CD4-positive, alpha-beta T cell (primary cell): ENCODE results near the gene GJE1. TPM values are rescaled to one million over a fixed set of nuclear protein-coding genes. Genes with fewer than 3 reads are reported as not detected.

ENCODE experiments used
- ATAC-seq: fragments of 200-7000 bp; cut with Tn5 transposase; one replicate; pipeline ENCODE4 v1.10.0; 2022; ENCODE audit warnings: mild to moderate bottlenecking; ENCODE audit not compliant: poor library complexity
- CTCF ChIA-PET: fragments of 350-600 bp; sonication (Branson Sonifier 250); formaldehyde crosslinking; loops from one replicate; lab custom pipeline; 2021; ENCODE audit warnings: antibody characterized with exemption, inconsistent platforms; lab: Charles Lee
- POLR2A ChIA-PET: fragments of 350-600 bp; sonication (Branson Sonifier 250); formaldehyde crosslinking; loops from one replicate; lab custom pipeline; 2021; ENCODE audit warnings: antibody characterized with exemption, inconsistent platforms; lab: Charles Lee
- DNase-seq, 14 experiments: peaks; one replicate each; pipeline ENCODE4 v3.0.0-alpha.2; 2013 to 2020; ENCODE audit warnings: mixed read lengths in 2 of 14
- H3K27ac ChIP-seq, 2 donors: one replicate each; pipeline versions ENCODE4 v1.5.1 to v1.7.0; 2013; ENCODE audit warnings: low read length in 2 of 2, low read depth in 1 of 2, mild to moderate bottlenecking in 1 of 2
- H3K27me3 ChIP-seq, 2 experiments: 1 replicate in 1 of 2; 2 replicates in 1 of 2; pipeline versions ENCODE4 v1.6.1 to v1.7.0; 2013; ENCODE audit warnings: low read length in 2 of 2, control low read depth in 1 of 2, mild to moderate bottlenecking in 1 of 2, moderate library complexity in 1 of 2; ENCODE audit not compliant: insufficient read depth in 2 of 2, control insufficient read depth in 1 of 2
- H3K36me3 ChIP-seq: one replicate; pipeline ENCODE4 v1.6.1; 2013; ENCODE audit warnings: low read length, control low read depth; ENCODE audit not compliant: insufficient read depth
- H3K4me1 ChIP-seq: one replicate; pipeline ENCODE4 v1.6.1; 2013; ENCODE audit warnings: low read length, control low read depth; ENCODE audit not compliant: insufficient read depth
- H3K4me3 ChIP-seq: one replicate; pipeline ENCODE4 v1.5.1; 2013; ENCODE audit warnings: mild to moderate bottlenecking, low read length, moderate library complexity
- H3K9me3 ChIP-seq, 2 experiments: 1 replicate in 1 of 2; 2 replicates in 1 of 2; pipeline versions ENCODE4 v1.6.1 to v1.7.0; 2013; ENCODE audit warnings: low read length in 2 of 2, mild to moderate bottlenecking in 2 of 2, control low read depth in 1 of 2, moderate library complexity in 1 of 2; ENCODE audit not compliant: control insufficient read depth in 1 of 2, insufficient read depth in 1 of 2
- H3K27ac Mint-ChIP-seq: one replicate; pipeline ENCODE4 v1.8.0; 2020; ENCODE audit warnings: mixed read lengths
- H3K27me3 Mint-ChIP-seq: one replicate; pipeline ENCODE4 v1.8.0; 2021; ENCODE audit warnings: mixed read lengths
- H3K36me3 Mint-ChIP-seq: one replicate; pipeline ENCODE4 v1.8.0; 2021; ENCODE audit warnings: low read depth, mixed read lengths
- H3K4me1 Mint-ChIP-seq: one replicate; pipeline ENCODE4 v1.8.0; 2021; ENCODE audit warnings: low read depth, mixed read lengths
- H3K4me3 Mint-ChIP-seq: one replicate; pipeline ENCODE4 v1.8.0; 2020; ENCODE audit warnings: mild to moderate bottlenecking, mixed read lengths
- H3K9me3 Mint-ChIP-seq: one replicate; pipeline ENCODE4 v1.8.0; 2020; ENCODE audit warnings: mixed read lengths
- intact Hi-C, 2 experiments: fragments of 100-400 bp; cut with DNase I in 1 of 2; cut with micrococcal nuclease in 1 of 2; formaldehyde crosslinking; loops; one replicate each; pipeline versions ENCODE4 v1.15.1 to v1.9.0; 2023 to 2025; cut with DNase I, micrococcal nuclease
- total RNA-seq, 174 experiments: library from RNA in 2 of 174; stranded (reverse) in 2 of 174; gene quantifications; one replicate each; pipeline ENCODE4 v1.2.3 and lab custom pipeline; 2021 to 2026
- TF ChIP-seq, protein P1 (sequence below): fragments of 200-600 bp; IDR thresholded peaks from one replicate; pipeline ENCODE4 v1.8.0; 2022; ENCODE audit warnings: antibody characterized with exemption, mild to moderate bottlenecking

Gene GJE1
- total RNA-seq, 2 experiments from 2014 or later, result not detected

DNA sequence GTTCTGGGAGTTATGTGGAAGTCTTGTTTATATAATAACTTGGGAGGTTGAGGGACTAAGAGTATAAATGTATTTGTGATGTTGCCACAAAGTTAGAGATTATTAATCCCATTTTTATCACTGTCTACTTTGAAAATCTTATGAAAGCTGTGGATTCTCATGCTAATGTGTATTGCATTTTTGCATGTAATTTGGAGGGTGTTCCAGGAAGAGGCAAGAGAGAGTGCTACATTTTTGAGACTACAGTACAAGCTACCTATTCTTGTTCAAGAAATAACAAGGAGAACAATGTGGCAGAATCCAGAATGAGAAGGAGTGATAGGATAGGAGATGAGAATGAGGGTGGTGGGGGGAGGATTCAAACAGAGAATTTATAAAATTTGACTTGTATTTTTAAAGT is 49.3 kb downstream of the GJE1 start:
- no peak overlapping the region for H3K27ac Mint-ChIP-seq
- CTCF ChIA-PET, result interaction anchor here (1.2 to 1.4 kb wide), 2 partner anchors 25 to 26 kb away, joined by 3 read pairs; no protein-coding TSS in a partner anchor

DNA sequence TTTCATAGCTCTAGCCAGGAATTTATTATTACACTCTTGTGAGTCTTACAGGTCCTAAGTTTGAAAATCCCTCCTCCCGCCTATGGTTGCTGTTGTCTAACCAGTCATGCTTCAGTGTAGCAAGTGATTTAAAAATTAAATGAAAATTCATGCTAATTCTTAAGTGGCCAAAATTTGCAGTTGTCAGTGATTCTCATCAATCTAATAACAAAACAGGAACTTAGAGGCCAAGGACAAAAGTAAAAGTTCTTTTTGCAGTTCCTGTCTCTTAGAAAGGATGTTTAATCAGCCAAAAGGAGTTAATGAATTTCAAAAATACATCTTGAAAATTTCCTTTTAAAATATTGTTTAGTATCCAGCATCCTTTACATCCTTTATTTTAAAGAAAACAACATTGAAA is 50.6 kb downstream of the GJE1 start:
- no peak overlapping the region for H3K4me3 ChIP-seq
- DNase-seq, result no peak
- peaks cover 10% of the 10 kb centered on the region for H3K36me3 ChIP-seq
- peaks cover 19% of the 10 kb centered on the region for H3K4me1 Mint-ChIP-seq
- peaks cover 58% of the 10 kb centered on the region for H3K36me3 Mint-ChIP-seq
- no peaks in the 10 kb centered on the region for H3K9me3 Mint-ChIP-seq
- H3K4me1 ChIP-seq, result no peaks in the 10 kb centered on the region
- ChIA-PET POLR2A (interaction anchor here (1.0 kb wide), 1 partner anchor 37 kb away, joined by 5 read pairs; the partner anchor contains the start of genes NMBR and VTA1), CTCF (interaction anchor here (1.2 kb wide), 1 partner anchor 24 kb away, joined by 3 read pairs; no protein-coding TSS in a partner anchor)
- intact Hi-C loops, result no loop called here
- H3K4me3 Mint-ChIP-seq, result no peak overlapping the region
- H3K27me3 ChIP-seq, result no peaks in the 10 kb centered on the region
- ATAC-seq, result no peak
- TF ChIP-seq, protein P1, sequence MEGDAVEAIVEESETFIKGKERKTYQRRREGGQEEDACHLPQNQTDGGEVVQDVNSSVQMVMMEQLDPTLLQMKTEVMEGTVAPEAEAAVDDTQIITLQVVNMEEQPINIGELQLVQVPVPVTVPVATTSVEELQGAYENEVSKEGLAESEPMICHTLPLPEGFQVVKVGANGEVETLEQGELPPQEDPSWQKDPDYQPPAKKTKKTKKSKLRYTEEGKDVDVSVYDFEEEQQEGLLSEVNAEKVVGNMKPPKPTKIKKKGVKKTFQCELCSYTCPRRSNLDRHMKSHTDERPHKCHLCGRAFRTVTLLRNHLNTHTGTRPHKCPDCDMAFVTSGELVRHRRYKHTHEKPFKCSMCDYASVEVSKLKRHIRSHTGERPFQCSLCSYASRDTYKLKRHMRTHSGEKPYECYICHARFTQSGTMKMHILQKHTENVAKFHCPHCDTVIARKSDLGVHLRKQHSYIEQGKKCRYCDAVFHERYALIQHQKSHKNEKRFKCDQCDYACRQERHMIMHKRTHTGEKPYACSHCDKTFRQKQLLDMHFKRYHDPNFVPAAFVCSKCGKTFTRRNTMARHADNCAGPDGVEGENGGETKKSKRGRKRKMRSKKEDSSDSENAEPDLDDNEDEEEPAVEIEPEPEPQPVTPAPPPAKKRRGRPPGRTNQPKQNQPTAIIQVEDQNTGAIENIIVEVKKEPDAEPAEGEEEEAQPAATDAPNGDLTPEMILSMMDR, result no peak
- H3K27ac Mint-ChIP-seq, result no peak overlapping the region
- no peaks in the 10 kb centered on the region for H3K27me3 Mint-ChIP-seq
- no peak overlapping the region for H3K27ac ChIP-seq
- H3K9me3 ChIP-seq, result no peaks in the 10 kb centered on the region

More for the DNA sequence above, 49.3 kb downstream of the GJE1 start:
- TF ChIP-seq, protein P1, result no peak
- peaks cover 14% of the 10 kb centered on the region for H3K4me1 Mint-ChIP-seq
- ATAC-seq (no peak), DNase-seq (no peak)
- POLR2A ChIA-PET, result no interaction called here
- H3K4me3 ChIP-seq, result no peak overlapping the region
- no peak overlapping the region for H3K27ac ChIP-seq
- H3K36me3 Mint-ChIP-seq, result peaks cover 64% of the 10 kb centered on the region
- no peaks in the 10 kb centered on the region for H3K4me1 ChIP-seq
- H3K9me3 ChIP-seq, result peaks cover 0 to 13% of the 10 kb centered on the region in 2 experiments
- peaks cover 22% of the 10 kb centered on the region for H3K36me3 ChIP-seq
- intact Hi-C loops, result no loop called here
- no peaks in the 10 kb centered on the region for H3K27me3 Mint-ChIP-seq
- H3K27me3 ChIP-seq, result no peaks in the 10 kb centered on the region
- H3K9me3 Mint-ChIP-seq, result peaks cover 4% of the 10 kb centered on the region
- H3K4me3 Mint-ChIP-seq, result no peak overlapping the region

DNA sequence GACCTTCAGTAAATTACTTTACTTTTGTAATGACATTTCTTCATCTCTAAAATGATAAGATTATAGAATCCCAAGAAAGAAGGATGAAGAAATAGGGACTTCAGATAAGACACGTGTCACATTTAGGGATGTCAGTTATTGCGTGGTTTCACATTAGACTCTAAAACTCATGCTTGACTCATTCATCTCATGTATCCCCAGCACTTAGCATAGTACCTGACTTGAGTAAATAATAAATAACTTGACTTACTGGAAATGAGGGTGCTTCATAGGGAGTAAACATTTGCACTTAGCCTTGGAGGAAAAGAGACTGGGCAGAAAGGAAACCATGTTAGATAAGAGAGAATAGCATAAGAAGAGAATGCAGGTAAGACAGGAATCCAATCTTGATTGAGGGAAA is 51.6 kb downstream of the GJE1 start:
- Histone ChIP-seq H3K36me3 (peaks cover 10% of the 10 kb centered on the region), H3K4me3 (no peak overlapping the region), H3K4me1 (no peaks in the 10 kb centered on the region), H3K27ac (no peak overlapping the region), H3K9me3 (no peaks in the 10 kb centered on the region), H3K27me3 (no peaks in the 10 kb centered on the region)
- Mint-ChIP-seq H3K4me1 (peaks cover 21% of the 10 kb centered on the region), H3K36me3 (peaks cover 52% of the 10 kb centered on the region), H3K27me3 (no peaks in the 10 kb centered on the region), H3K4me3 (no peak overlapping the region), H3K27ac (no peak overlapping the region), H3K9me3 (no peaks in the 10 kb centered on the region)
- ATAC-seq (no peak), DNase-seq (no peak)
- POLR2A ChIA-PET, result no interaction called here
- intact Hi-C loops, result no loop called here
- CTCF ChIA-PET, result no interaction called here
- TF ChIP-seq, protein P1, result no peak

Other genes starting within 250 kb of the GJE1 start
- gene NMBR, start 14.2 kb downstream of the GJE1 start, total RNA-seq, result not detected
- gene VTA1, start 14.3 kb downstream of the GJE1 start, total RNA-seq, result 10 to 100 TPM; 13.5 to 18.0 TPM
- under 1 TPM; 0.31 to 0.63 TPM for gene ADGRG6, start 169.1 kb downstream of the GJE1 start, total RNA-seq